ENCODE data around the gene TNFAIP8. TPM values are rescaled to one million over a fixed set of nuclear protein-coding genes. Genes with fewer than 3 reads are reported as not detected.
A peak's percentile ranks its signal among the peaks of the same experiment; 100 is the strongest.

TNFAIP8 gene
- total and polyA plus RNA-seq, 9 of the 15 experiments (the other 6 are each of a cell fraction or from before 2014, with no cell fraction given) = 29.9 to 52.2 (median 44.8) TPM

- TF ChIP-seq, protein P1, sequence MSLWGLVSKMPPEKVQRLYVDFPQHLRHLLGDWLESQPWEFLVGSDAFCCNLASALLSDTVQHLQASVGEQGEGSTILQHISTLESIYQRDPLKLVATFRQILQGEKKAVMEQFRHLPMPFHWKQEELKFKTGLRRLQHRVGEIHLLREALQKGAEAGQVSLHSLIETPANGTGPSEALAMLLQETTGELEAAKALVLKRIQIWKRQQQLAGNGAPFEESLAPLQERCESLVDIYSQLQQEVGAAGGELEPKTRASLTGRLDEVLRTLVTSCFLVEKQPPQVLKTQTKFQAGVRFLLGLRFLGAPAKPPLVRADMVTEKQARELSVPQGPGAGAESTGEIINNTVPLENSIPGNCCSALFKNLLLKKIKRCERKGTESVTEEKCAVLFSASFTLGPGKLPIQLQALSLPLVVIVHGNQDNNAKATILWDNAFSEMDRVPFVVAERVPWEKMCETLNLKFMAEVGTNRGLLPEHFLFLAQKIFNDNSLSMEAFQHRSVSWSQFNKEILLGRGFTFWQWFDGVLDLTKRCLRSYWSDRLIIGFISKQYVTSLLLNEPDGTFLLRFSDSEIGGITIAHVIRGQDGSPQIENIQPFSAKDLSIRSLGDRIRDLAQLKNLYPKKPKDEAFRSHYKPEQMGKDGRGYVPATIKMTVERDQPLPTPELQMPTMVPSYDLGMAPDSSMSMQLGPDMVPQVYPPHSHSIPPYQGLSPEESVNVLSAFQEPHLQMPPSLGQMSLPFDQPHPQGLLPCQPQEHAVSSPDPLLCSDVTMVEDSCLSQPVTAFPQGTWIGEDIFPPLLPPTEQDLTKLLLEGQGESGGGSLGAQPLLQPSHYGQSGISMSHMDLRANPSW (CRISPR knock-in tag; IDR thresholded peaks at IDR 0.05) = no peak
- no peak for TF ChIP-seq YBX1 (IDR thresholded peaks at IDR 0.05)
- 0 out of 2 replicates have a peak, but pooled peaks have one; percentile 22 for TF ChIP-seq EP400 (IDR thresholded peaks at IDR 0.05)
- TF ChIP-seq, protein P2, sequence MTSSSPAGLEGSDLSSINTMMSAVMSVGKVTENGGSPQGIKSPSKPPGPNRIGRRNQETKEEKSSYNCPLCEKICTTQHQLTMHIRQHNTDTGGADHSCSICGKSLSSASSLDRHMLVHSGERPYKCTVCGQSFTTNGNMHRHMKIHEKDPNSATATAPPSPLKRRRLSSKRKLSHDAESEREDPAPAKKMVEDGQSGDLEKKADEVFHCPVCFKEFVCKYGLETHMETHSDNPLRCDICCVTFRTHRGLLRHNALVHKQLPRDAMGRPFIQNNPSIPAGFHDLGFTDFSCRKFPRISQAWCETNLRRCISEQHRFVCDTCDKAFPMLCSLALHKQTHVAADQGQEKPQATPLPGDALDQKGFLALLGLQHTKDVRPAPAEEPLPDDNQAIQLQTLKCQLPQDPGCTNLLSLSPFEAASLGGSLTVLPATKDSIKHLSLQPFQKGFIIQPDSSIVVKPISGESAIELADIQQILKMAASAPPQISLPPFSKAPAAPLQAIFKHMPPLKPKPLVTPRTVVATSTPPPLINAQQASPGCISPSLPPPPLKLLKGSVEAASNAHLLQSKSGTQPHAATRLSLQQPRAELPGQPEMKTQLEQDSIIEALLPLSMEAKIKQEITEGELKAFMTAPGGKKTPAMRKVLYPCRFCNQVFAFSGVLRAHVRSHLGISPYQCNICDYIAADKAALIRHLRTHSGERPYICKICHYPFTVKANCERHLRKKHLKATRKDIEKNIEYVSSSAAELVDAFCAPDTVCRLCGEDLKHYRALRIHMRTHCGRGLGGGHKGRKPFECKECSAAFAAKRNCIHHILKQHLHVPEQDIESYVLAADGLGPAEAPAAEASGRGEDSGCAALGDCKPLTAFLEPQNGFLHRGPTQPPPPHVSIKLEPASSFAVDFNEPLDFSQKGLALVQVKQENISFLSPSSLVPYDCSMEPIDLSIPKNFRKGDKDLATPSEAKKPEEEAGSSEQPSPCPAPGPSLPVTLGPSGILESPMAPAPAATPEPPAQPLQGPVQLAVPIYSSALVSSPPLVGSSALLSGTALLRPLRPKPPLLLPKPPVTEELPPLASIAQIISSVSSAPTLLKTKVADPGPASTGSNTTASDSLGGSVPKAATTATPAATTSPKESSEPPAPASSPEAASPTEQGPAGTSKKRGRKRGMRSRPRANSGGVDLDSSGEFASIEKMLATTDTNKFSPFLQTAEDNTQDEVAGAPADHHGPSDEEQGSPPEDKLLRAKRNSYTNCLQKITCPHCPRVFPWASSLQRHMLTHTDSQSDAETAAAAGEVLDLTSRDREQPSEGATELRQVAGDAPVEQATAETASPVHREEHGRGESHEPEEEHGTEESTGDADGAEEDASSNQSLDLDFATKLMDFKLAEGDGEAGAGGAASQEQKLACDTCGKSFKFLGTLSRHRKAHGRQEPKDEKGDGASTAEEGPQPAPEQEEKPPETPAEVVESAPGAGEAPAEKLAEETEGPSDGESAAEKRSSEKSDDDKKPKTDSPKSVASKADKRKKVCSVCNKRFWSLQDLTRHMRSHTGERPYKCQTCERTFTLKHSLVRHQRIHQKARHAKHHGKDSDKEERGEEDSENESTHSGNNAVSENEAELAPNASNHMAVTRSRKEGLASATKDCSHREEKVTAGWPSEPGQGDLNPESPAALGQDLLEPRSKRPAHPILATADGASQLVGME (CRISPR knock-in tag; IDR thresholded peaks at IDR 0.05) = no peak
- TF ChIP-seq SETDB1 (IDR thresholded peaks at IDR 0.05; ENCODE audit: low read length) = no peak
- no peak for TF ChIP-seq ZNF282 (CRISPR knock-in tag; IDR thresholded peaks at IDR 0.05)
- peak; percentile 54; the same call in 1 of the 2 replicates for TF ChIP-seq ZNF316 (IDR thresholded peaks at IDR 0.05)
- no peak for TF ChIP-seq TCF7 (IDR thresholded peaks at IDR 0.05; ENCODE audit: borderline replicate concordance)
- peak; percentile 66 for TF ChIP-seq NFE2 (IDR thresholded peaks at IDR 0.05; ENCODE audit: low read depth)
- no peak for TF ChIP-seq ZNF124 (CRISPR knock-in tag; IDR thresholded peaks at IDR 0.05)
- TF ChIP-seq CEBPB (tag; IDR thresholded peaks at IDR 0.05) = peak; percentile 61
- TF ChIP-seq MTA1 (IDR thresholded peaks at IDR 0.05; ENCODE audit: borderline replicate concordance) = peak; percentile 19; the same call in 1 of the 2 replicates
- TF ChIP-seq NFIC (IDR thresholded peaks at IDR 0.05) = no peak
- 0 out of 2 replicates have a peak, but pooled peaks have one; percentile 19 for TF ChIP-seq CEBPG (CRISPR knock-in tag; IDR thresholded peaks at IDR 0.05)
- TF ChIP-seq CEBPG (tag; conservative IDR thresholded peaks at IDR 0.05 in 1 of 2, IDR thresholded peaks at IDR 0.05 in 1 of 2) = peak; percentile 39 to 85; a peak in 3 of 4 replicates
- peak; percentile 54 for TF ChIP-seq POLR2H (tag; IDR thresholded peaks at IDR 0.05; ENCODE audit: low read depth)
- no peak for TF ChIP-seq CC2D1A (IDR thresholded peaks at IDR 0.05)
- no peak for TF ChIP-seq ZBTB2 (IDR thresholded peaks at IDR 0.05)
- TF ChIP-seq CTBP1 (IDR thresholded peaks at IDR 0.05; ENCODE audit: borderline replicate concordance) = no peak
Measured at GRCh38 chr5:119397518-119398380, 41.9 kb downstream of the TNFAIP8 start (continued).
